GM18907 (cell line): ENCODE results near the gene EXOC6B.

Experiments used
- ATAC-seq: cut with Tn5 transposase; IDR thresholded peaks from one replicate; pipeline ENCODE4 v1.9.1; 2021; ENCODE audit warnings: mild to moderate bottlenecking, moderate library complexity; ENCODE audit not compliant: unreplicated experiment

EXOC6B gene

GRCh38 chr2:72150861-72151356 is 674.9 kb downstream of the EXOC6B start:
- no peak for ATAC-seq

GRCh38 chr2:72150157-72150860 is 675.5 kb downstream of the EXOC6B start:
- ATAC-seq = peak; percentile 91

- ATAC-seq = peak; percentile 6
Observed at GRCh38 chr2:72149556-72150156, 676.2 kb downstream of the EXOC6B start.

GRCh38 chr2:72148837-72149555 is 676.8 kb downstream of the EXOC6B start:
- no peak for ATAC-seq

- ATAC-seq = no peak
Observed at GRCh38 chr2:72148003-72148836, 677.6 kb downstream of the EXOC6B start.

- ATAC-seq = no peak
Observed at GRCh38 chr2:72147303-72147971, 678.4 kb downstream of the EXOC6B start, which contains the start of gene CYP26B1. Gene CYP26B1 (minus strand): TSS chr2:72147862. CDS start chr2:72147834, 28 bp downstream.

GRCh38 chr2:72146347-72147302 is 679.2 kb downstream of the EXOC6B start:
- ATAC-seq = no peak

- no peak for ATAC-seq
Observed at GRCh38 chr2:72145658-72146329, 680.0 kb downstream of the EXOC6B start.

GRCh38 chr2:72145289-72145657 is 680.6 kb downstream of the EXOC6B start:
- no peak for ATAC-seq

- no peak for ATAC-seq
Observed at GRCh38 chr2:72144632-72145288, 681.1 kb downstream of the EXOC6B start.

GRCh38 chr2:72144274-72144631 is 681.6 kb downstream of the EXOC6B start:
- no peak for ATAC-seq

GRCh38 chr2:72143441-72144273 is 682.2 kb downstream of the EXOC6B start:
- ATAC-seq = no peak

GRCh38 chr2:72142570-72143440 is 683.0 kb downstream of the EXOC6B start:
- no peak for ATAC-seq

- ATAC-seq = no peak
Observed at GRCh38 chr2:72141881-72142451, 683.9 kb downstream of the EXOC6B start.

GRCh38 chr2:72141032-72141645 is 684.7 kb downstream of the EXOC6B start:
- no peak for ATAC-seq

GRCh38 chr2:72140621-72140960 is 685.2 kb downstream of the EXOC6B start:
- ATAC-seq = no peak
